ENCODE measurements around the gene GNG5.

Gene GNG5

GRCh38 chr1:84493747-84494146, 12.6 kb downstream of the GNG5 start:
- Histone ChIP-seq H3K4me1 (ENCODE audit: control insufficient read depth in 2 of 2, insufficient read depth in 2 of 2, low read length in 2 of 2) (no peaks in the 10 kb centered on the region), H3K4me3 (ENCODE audit: low read length in 2 of 2) (no peak overlapping the region), H3K9ac (ENCODE audit: low read depth in 1 of 2, low read length in 2 of 2) (no peak overlapping the region), H3K27me3 (ENCODE audit: control insufficient read depth in 2 of 2, insufficient read depth in 2 of 2, low read length in 2 of 2) (no peaks in the 10 kb centered on the region), H3K36me3 (ENCODE audit: control insufficient read depth in 2 of 2, insufficient read depth in 2 of 2, low read length in 2 of 2) (peaks cover 71 to 82% of the 10 kb centered on the region in 2 donors), H3K27ac (ENCODE audit: low read depth in 2 of 2, low read length in 2 of 2) (no peak overlapping the region), H3K9me3 (ENCODE audit: control insufficient read depth in 2 of 2, low read length in 2 of 2) (no peaks in the 10 kb centered on the region)

DNA sequence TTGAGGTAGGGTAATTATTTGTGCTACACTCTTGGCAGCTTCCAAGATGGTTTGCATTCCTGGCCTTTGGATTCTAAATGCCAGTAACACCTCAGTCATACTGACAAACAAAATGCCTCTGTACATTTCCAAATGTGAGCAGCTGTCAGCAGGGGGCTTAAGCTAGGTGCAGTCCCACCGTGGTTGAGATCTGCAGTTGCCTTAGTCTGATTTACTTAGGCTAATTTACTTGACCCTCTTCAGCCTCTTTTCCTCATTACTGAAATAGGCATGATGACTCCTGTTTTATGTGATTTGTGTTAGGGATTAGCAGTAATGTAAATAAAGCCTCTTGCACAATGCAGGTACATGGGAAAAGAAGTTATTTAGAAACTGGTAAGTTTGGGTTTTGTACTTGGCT, 13.7 kb downstream of the GNG5 start:
- Histone ChIP-seq H3K9me3 (ENCODE audit: control insufficient read depth in 2 of 2, low read length in 2 of 2) (no peaks in the 10 kb centered on the region), H3K27me3 (ENCODE audit: control insufficient read depth in 2 of 2, insufficient read depth in 2 of 2, low read length in 2 of 2) (no peaks in the 10 kb centered on the region), H3K36me3 (ENCODE audit: control insufficient read depth in 2 of 2, insufficient read depth in 2 of 2, low read length in 2 of 2) (peaks cover 61 to 72% of the 10 kb centered on the region in 2 donors)

DNA sequence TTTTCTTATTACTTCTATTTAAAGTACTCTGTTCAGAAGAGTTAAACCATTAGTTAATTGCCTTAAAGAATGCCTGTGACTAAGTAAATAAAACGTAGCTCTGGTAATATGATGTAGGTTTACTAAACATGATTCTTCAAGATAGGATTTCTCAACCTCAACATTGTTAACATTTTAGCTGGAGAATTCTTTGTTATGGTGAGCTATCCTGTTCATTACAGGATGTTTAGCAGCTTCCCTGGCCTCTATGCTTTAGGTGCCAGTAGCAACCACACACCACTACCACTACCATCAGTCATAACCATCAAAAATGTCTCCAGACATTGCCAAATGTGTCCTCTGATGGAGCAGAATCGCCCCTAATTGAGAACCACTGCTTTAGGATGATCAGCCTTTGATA, 16.6 kb downstream of the GNG5 start:
- Histone ChIP-seq H3K9me3 (ENCODE audit: control insufficient read depth in 2 of 2, low read length in 2 of 2) (no peaks in the 10 kb centered on the region), H3K4me3 (ENCODE audit: low read length in 2 of 2) (no peak overlapping the region), H3K4me1 (ENCODE audit: control insufficient read depth in 2 of 2, insufficient read depth in 2 of 2, low read length in 2 of 2) (no peaks in the 10 kb centered on the region), H3K9ac (ENCODE audit: low read depth in 1 of 2, low read length in 2 of 2) (no peak overlapping the region), H3K27me3 (ENCODE audit: control insufficient read depth in 2 of 2, insufficient read depth in 2 of 2, low read length in 2 of 2) (no peaks in the 10 kb centered on the region), H3K36me3 (ENCODE audit: control insufficient read depth in 2 of 2, insufficient read depth in 2 of 2, low read length in 2 of 2) (peaks cover 41 to 49% of the 10 kb centered on the region in 2 donors), H3K27ac (ENCODE audit: low read depth in 2 of 2, low read length in 2 of 2) (no peak overlapping the region)

More for the DNA sequence above, 13.7 kb downstream of the GNG5 start:
- Histone ChIP-seq H3K27ac (ENCODE audit: low read depth in 2 of 2, low read length in 2 of 2) (no peak overlapping the region), H3K4me1 (ENCODE audit: control insufficient read depth in 2 of 2, insufficient read depth in 2 of 2, low read length in 2 of 2) (no peaks in the 10 kb centered on the region), H3K4me3 (ENCODE audit: low read length in 2 of 2) (no peak overlapping the region), H3K9ac (ENCODE audit: low read depth in 1 of 2, low read length in 2 of 2) (no peak overlapping the region)

GRCh38 chr1:84488107-84488506, 18.3 kb downstream of the GNG5 start:
- H3K36me3 ChIP-seq (ENCODE audit: control insufficient read depth in 2 of 2, insufficient read depth in 2 of 2, low read length in 2 of 2): peaks cover 43 to 46% of the 10 kb centered on the region in 2 donors

GRCh38 chr1:84481317-84481716, 25.1 kb downstream of the GNG5 start:
- no peaks in the 10 kb centered on the region for H3K9me3 ChIP-seq (ENCODE audit: control insufficient read depth in 2 of 2, low read length in 2 of 2)
- peaks cover 7 to 11% of the 10 kb centered on the region in 2 donors for H3K4me1 ChIP-seq (ENCODE audit: control insufficient read depth in 2 of 2, insufficient read depth in 2 of 2, low read length in 2 of 2)
- peaks cover 13 to 15% of the 10 kb centered on the region in 2 donors for H3K36me3 ChIP-seq (ENCODE audit: control insufficient read depth in 2 of 2, insufficient read depth in 2 of 2, low read length in 2 of 2)
- peaks cover 6 to 7% of the 10 kb centered on the region in 2 donors for H3K27me3 ChIP-seq (ENCODE audit: control insufficient read depth in 2 of 2, insufficient read depth in 2 of 2, low read length in 2 of 2)
- H3K9ac ChIP-seq (ENCODE audit: low read depth in 1 of 2, low read length in 2 of 2): no peak overlapping the region
- no peak overlapping the region for H3K27ac ChIP-seq (ENCODE audit: low read depth in 2 of 2, low read length in 2 of 2)
- H3K4me3 ChIP-seq (ENCODE audit: low read length in 2 of 2): no peak overlapping the region

More at GRCh38 chr1:84488107-84488506, 18.3 kb downstream of the GNG5 start:
- Histone ChIP-seq H3K27me3 (ENCODE audit: control insufficient read depth in 2 of 2, insufficient read depth in 2 of 2, low read length in 2 of 2) (no peaks in the 10 kb centered on the region), H3K9ac (ENCODE audit: low read depth in 1 of 2, low read length in 2 of 2) (no peak overlapping the region), H3K9me3 (ENCODE audit: control insufficient read depth in 2 of 2, low read length in 2 of 2) (no peaks in the 10 kb centered on the region), H3K4me1 (ENCODE audit: control insufficient read depth in 2 of 2, insufficient read depth in 2 of 2, low read length in 2 of 2) (no peaks in the 10 kb centered on the region), H3K4me3 (ENCODE audit: low read length in 2 of 2) (no peak overlapping the region), H3K27ac (ENCODE audit: low read depth in 2 of 2, low read length in 2 of 2) (no peak overlapping the region)

- Histone ChIP-seq H3K4me1 (ENCODE audit: control insufficient read depth in 2 of 2, insufficient read depth in 2 of 2, low read length in 2 of 2) (peaks cover 7 to 11% of the 10 kb centered on the region in 2 donors), H3K9ac (ENCODE audit: low read depth in 1 of 2, low read length in 2 of 2) (no peak overlapping the region), H3K27ac (ENCODE audit: low read depth in 2 of 2, low read length in 2 of 2) (no peak overlapping the region), H3K4me3 (ENCODE audit: low read length in 2 of 2) (peak overlapping the region in 1 of 2 donors; percentile 98), H3K27me3 (ENCODE audit: control insufficient read depth in 2 of 2, insufficient read depth in 2 of 2, low read length in 2 of 2) (peaks cover 6 to 9% of the 10 kb centered on the region in 2 donors), H3K9me3 (ENCODE audit: control insufficient read depth in 2 of 2, low read length in 2 of 2) (no peaks in the 10 kb centered on the region), H3K36me3 (ENCODE audit: control insufficient read depth in 2 of 2, insufficient read depth in 2 of 2, low read length in 2 of 2) (peaks cover 9 to 15% of the 10 kb centered on the region in 2 donors)
These were observed 25.7 kb downstream of the GNG5 start for GRCh38 chr1:84480650-84481049.

DNA sequence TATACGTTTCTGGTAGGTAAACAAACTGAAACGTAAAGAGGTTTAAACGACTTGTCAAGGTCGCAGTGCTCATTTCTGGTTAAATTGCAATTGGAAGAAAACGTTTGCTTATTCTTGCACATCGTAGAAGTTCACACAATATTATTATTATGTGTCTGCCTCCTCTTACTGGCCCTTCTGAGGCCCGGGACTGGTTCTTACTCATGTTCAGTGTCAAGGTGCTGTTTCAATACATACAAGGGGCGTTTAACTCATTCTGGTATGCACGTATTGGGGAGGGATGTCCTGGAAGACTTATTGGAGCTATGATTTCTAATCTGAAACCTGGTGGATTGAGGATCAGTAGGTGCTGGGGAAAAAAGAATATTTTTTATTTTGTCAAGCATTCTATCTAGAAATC, 26.4 kb downstream of the GNG5 start:
- Histone ChIP-seq H3K9ac (ENCODE audit: low read depth in 1 of 2, low read length in 2 of 2) (peak overlapping the region; percentile 84 to 90), H3K36me3 (ENCODE audit: control insufficient read depth in 2 of 2, insufficient read depth in 2 of 2, low read length in 2 of 2) (peaks cover 9 to 15% of the 10 kb centered on the region in 2 donors), H3K9me3 (ENCODE audit: control insufficient read depth in 2 of 2, low read length in 2 of 2) (no peaks in the 10 kb centered on the region), H3K4me1 (ENCODE audit: control insufficient read depth in 2 of 2, insufficient read depth in 2 of 2, low read length in 2 of 2) (peaks cover 7 to 11% of the 10 kb centered on the region in 2 donors), H3K27me3 (ENCODE audit: control insufficient read depth in 2 of 2, insufficient read depth in 2 of 2, low read length in 2 of 2) (peaks cover 11% of the 10 kb centered on the region in 2 donors), H3K4me3 (ENCODE audit: low read length in 2 of 2) (peak overlapping the region; percentile 94 to 98), H3K27ac (ENCODE audit: low read depth in 2 of 2, low read length in 2 of 2) (peak overlapping the region; percentile 88 to 91)

GRCh38 chr1:84478876-84479868, 27.2 kb downstream of the GNG5 start, which contains the start of gene RPF1:
TSS of gene RPF1 (plus strand) at chr1:84479266. CDS start at chr1:84479282, 16 bp downstream.
- Histone ChIP-seq H3K36me3 (ENCODE audit: control insufficient read depth in 2 of 2, insufficient read depth in 2 of 2, low read length in 2 of 2) (peaks cover 9 to 15% of the 10 kb centered on the region in 2 donors), H3K4me3 (ENCODE audit: low read length in 2 of 2) (peak within 1 kb of the TSS; percentile 94 to 98), H3K4me1 (ENCODE audit: control insufficient read depth in 2 of 2, insufficient read depth in 2 of 2, low read length in 2 of 2) (peaks cover 7 to 11% of the 10 kb centered on the region in 2 donors), H3K27me3 (ENCODE audit: control insufficient read depth in 2 of 2, insufficient read depth in 2 of 2, low read length in 2 of 2) (peaks cover 11% of the 10 kb centered on the region in 2 donors), H3K9ac (ENCODE audit: low read depth in 1 of 2, low read length in 2 of 2) (peak within 1 kb of the TSS; percentile 84 to 90), H3K9me3 (ENCODE audit: control insufficient read depth in 2 of 2, low read length in 2 of 2) (no peaks in the 10 kb centered on the region), H3K27ac (ENCODE audit: low read depth in 2 of 2, low read length in 2 of 2) (peak within 1 kb of the TSS; percentile 88 to 91)

DNA sequence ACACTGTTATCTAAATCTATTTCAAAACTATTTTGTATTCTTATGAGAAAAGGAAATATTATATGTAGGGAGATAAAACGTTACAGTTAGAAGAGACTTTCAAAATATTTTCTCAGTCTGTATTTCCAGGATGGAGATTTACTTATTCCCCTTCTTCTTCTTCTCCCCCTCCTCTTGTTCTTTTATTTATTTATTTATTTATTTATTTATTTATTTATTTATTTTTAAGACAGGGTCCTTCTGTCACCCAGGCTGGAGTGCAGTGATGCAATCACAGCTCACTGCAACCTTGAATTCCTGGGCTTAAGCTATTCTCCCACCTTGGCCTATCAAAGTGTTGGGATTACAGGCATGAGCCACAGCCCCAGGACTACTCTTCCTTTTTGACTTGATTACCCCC, 30.2 kb downstream of the GNG5 start:
- peaks cover 7 to 11% of the 10 kb centered on the region in 2 donors for H3K4me1 ChIP-seq (ENCODE audit: control insufficient read depth in 2 of 2, insufficient read depth in 2 of 2, low read length in 2 of 2)
- H3K9ac ChIP-seq (ENCODE audit: low read depth in 1 of 2, low read length in 2 of 2): no peak overlapping the region
- peaks cover 12 to 16% of the 10 kb centered on the region in 2 donors for H3K27me3 ChIP-seq (ENCODE audit: control insufficient read depth in 2 of 2, insufficient read depth in 2 of 2, low read length in 2 of 2)
- H3K27ac ChIP-seq (ENCODE audit: low read depth in 2 of 2, low read length in 2 of 2): no peak overlapping the region
- no peaks in the 10 kb centered on the region for H3K9me3 ChIP-seq (ENCODE audit: control insufficient read depth in 2 of 2, low read length in 2 of 2)
- no peak overlapping the region for H3K4me3 ChIP-seq (ENCODE audit: low read length in 2 of 2)
- peaks cover 0 to 2% of the 10 kb centered on the region in 2 donors for H3K36me3 ChIP-seq (ENCODE audit: control insufficient read depth in 2 of 2, insufficient read depth in 2 of 2, low read length in 2 of 2)

GRCh38 chr1:84467298-84467697, 39.1 kb downstream of the GNG5 start:
- Histone ChIP-seq H3K9me3 (ENCODE audit: control insufficient read depth in 2 of 2, low read length in 2 of 2) (no peaks in the 10 kb centered on the region), H3K4me3 (ENCODE audit: low read length in 2 of 2) (no peak overlapping the region), H3K27ac (ENCODE audit: low read depth in 2 of 2, low read length in 2 of 2) (no peak overlapping the region), H3K36me3 (ENCODE audit: control insufficient read depth in 2 of 2, insufficient read depth in 2 of 2, low read length in 2 of 2) (no peaks in the 10 kb centered on the region), H3K27me3 (ENCODE audit: control insufficient read depth in 2 of 2, insufficient read depth in 2 of 2, low read length in 2 of 2) (peaks cover 3 to 5% of the 10 kb centered on the region in 2 donors), H3K9ac (ENCODE audit: low read depth in 1 of 2, low read length in 2 of 2) (no peak overlapping the region), H3K4me1 (ENCODE audit: control insufficient read depth in 2 of 2, insufficient read depth in 2 of 2, low read length in 2 of 2) (no peaks in the 10 kb centered on the region)
